Stimulated activated naive CD4-positive, alpha-beta T cell treated with Interleukin-2 at 50 U/mL for 16 hours (primary cell): ENCODE measurements around the gene GPR35.
"Not testable (repeated sequence)": the region's sequence is repeated elsewhere in the genome, so short reads cannot be mapped to it uniquely, and the experiment has no call there.

Source experiments
- DNase-seq: peaks from one replicate; lab custom pipeline; 2025; lab: John Stamatoyannopoulos, UW

GPR35 gene

DNA sequence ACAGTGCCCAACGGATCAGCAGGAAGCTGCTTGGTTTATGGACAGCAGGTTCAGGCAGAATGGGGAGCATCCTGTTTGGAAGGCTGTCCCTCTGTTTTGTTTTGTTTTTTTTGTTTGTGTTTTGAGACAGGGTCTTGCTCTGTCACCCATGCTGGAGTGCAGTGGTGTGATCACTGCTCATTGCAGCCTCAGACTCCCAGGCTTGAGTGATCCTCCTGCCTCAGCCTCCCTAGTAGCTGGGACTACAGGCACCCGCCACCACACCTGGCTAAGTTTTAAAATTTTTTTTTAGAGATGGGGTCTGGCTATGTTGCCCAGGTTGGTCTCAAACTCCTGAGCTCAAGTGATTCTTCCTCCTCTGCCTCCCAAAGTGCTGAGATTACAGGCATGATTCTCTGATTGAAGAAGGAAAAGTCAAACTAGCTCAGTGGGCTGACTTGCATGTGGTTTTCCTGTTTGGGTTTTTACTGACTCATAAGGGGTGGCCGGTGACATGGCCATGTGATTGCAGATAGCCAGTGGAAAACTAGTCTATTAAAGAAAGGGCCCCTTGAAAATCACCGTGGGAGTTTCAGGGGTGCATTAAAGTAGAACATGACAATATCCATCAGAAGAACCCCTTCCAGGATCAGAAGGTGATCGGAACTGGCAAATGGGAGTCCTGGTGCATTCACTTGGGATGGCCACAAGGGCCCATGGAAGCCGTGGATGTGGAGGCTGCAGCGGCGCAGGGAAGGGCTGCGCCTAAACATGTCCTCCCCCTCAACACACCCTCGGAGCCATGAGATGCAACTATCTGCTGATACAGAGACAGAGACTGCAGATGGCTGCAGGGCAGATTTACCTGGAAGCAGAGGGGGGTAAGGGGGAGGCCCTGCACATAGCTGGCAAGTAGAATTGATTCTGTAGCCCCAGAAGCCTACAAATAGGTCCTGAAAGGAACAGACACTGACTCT lies 30.9 kb downstream of the GPR35 start:
- DNase-seq, result no peak

DNA sequence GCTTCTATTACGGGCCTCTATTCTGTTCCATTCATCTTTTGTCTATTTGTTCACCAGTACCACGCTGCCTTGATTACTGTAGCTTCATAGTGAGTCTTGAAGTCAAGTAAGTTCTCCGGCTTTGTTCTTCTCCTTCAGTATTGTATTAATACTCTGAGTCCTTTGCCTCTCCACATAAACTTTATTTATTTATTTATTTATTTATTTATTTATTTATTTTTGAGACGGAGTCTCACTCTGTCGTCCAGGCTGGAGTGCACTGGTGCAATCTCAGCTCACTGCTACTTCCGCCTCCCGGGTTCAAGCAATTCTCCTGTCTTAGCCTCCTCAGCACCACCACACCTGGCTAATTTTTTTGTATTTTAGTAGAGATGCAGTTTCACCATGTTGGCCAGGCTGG lies 34.6 kb downstream of the GPR35 start:
- not testable (repeated sequence) for DNase-seq

GRCh38 chr2:240662681-240663080 lies 37.4 kb downstream of the GPR35 start:
- DNase-seq, result no peak

DNA sequence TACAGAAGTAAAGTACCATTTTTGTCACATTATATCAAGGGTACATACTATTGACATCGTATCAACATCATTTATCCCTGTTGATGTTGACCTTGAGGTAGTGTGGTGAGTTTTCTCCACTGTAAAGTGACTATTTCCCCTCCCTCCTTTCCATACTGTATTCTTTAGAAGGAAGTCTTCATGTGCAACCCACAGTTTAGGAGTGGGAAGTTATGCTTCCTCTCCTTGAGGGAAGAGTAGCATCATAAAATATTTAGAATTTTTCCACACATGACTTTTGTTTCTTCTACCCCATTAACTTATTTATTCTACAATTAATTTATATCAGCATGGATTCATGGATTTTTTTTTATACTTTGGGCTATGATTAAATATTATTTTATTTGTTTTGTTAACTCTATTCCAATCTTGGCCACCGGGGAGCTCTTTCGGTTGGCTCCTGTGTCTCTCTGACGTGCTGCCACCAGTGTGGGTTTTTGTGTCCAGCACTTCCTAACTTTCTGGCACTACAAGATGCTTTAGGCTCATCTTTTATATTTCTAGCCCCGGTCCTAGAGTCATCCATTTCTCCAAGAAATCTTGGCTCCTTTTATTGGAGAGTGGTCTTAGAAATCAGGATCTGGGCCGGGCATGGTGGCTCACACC lies 38.4 kb downstream of the GPR35 start:
- no peak for DNase-seq

GRCh38 chr2:240664622-240665021 lies 39.3 kb downstream of the GPR35 start:
- no peak for DNase-seq

DNA sequence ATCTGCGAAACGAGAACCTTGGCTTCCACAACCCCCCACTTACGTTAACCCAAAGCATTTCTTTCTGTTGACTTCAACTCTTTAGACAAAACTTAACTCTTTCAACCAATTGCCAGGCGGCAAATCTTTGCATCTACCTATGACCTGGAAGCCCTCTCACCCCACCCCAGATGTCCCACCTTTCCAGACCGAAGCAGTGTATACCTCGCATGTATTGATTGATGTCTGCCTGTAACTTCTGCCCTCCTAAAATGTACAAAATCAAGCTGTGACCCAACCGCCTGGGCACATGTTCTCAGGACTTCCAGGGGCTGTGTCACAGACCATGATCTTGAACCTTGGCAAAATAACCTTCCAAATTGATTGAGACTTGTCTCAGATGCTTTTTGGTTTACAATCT lies 45.1 kb downstream of the GPR35 start:
- DNase-seq, result no peak

DNA sequence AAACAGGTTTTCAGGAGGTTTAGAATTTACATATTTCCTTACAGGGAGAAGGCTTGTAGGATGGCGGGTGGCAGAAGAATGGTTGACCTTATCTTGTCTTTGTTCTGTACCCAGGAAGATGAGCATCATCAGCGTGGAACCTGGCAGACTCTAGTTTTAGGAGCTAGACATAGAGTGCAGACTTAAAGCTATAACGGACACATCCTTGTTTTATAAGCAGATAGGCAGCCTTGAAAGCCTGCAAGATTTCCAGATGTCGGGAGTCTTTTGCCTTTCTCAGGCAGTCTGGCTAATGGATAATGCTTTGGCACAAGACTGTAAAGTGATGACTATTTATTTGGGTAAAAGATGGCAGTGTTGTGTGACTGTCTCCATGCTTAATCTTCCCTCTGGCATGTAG lies 45.7 kb downstream of the GPR35 start:
- DNase-seq, result no peak

DNA sequence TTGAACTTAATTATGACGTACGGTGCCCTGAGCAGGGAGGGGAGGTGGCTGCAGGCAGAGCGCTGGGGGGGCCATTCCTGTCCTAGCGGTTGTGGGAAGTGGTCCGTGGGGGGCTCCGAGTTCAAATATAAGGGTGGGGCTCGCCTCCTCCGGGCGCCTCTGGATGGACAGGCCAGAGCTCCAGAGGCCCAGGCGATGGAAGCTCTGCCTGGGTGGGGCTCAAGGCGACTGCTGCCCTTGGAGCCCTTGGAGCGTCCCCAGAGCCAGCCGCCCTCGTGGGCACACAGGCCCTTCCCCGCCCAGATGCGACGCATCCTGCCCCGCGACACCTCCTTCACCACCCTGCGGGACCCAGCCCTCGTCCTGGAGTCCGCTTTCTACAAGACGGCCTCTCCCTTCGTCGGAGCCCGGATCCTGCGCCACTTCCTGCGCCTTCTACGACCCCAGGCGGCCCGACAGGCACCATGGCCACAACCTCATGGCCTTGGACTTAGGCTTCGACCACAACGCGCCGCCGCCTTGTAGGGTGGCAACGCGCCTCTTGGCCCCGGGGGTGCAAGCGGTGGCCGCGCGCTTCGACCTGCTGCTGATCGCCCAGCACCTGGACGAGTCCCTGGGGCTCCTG lies 46.9 kb downstream of the GPR35 start:
- no peak for DNase-seq

DNA sequence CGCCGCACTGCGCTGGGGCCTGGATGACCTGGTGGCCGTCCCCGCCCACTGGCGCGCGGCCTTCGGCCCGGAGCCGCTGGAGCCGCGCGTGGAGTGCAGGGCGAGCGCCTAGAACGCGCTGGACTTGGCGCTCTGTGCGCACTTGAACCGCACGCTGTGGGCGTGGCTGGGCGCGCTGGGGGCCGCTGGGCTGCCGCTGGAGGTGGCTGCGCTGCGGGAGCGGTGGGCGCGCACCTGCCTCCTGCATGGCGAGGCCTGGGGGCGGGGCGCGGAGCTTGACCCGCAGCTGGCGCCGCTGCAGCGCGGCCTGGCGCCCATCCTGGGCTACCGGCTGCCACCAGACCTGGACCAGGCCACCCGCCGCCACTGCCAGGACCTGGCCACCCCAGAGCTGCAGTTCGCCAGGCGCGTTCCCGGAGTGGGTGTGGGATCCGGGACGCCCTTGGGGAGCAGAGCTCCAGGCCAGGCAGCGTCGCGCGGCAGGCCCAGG lies 47.5 kb downstream of the GPR35 start:
- no peak for DNase-seq

DNA sequence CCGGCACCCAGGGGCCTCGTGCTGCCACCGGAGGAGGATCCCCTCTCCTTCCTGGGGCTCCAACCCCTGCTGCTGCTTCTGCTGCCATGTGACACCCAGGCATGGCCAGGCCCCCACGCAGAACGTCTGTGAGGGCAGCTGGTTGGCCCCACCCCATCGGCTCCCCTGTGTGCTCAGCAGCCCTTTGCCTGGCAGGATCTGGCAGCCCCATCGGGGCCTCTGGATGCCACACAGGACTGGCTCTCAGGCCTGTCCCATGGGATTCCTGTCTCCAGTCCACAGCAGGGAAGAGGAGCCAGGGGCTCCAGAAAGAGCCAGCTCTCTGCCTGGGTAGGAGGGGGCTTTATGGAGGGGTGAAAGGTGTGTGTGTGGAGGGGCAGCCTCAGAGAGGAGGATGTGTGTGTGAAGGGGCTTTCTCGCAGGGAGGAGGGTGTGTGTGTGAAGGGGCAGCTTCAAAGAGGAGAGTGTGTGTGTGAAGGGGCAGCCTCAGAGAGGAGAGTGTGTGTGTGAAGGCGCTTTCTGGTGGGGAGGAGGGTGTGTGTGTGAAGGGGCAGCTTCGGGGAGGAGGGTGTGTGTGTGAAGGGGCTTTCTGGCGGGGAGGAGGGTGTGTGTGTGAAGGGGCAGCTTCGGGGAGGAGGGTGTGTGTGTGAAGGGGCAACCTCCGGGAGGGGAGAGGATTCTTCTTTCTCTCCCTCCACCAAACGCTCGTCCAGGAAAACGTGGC lies 49.3 kb downstream of the GPR35 start:
- DNase-seq, result not testable (repeated sequence)

DNA sequence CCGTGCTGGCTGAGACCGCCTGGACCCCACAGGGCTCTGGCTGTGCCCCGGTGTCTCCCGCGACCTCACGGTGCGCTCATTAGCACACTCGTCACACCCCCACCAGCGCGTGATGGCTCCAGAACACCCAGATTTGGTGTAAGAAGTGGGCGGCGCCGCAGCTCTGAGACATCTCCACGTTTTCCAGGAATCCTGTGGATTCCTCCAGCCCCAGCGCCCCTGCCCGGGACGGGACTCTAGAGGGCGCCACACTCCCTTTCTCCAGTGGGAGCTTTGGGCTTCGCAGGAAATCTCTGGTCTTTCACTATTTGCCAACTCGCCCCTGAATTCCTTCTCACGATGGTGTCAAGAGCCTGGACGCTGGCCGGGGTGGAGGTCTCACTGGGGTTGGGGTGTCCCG lies 50.1 kb downstream of the GPR35 start:
- DNase-seq, result not testable (repeated sequence)

DNA sequence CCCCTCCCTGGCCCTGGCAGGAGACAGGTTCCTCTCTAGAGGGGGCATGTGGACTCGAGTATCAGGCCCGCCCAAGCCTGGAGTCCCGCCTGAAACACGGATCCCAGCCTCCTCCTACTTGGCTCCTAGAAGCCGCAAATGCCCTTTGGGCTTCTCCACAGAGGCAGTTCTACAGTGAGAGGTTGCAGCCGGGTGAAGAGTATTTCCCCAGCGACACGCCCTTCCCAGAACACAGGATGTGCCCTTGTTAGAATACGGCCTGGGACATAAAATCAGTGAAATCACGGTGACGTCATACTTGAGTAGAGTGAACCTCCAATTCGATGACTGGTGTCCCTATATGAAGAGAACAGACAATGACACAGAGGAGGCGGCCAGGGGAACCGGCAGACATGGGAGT lies 52.8 kb downstream of the GPR35 start:
- not testable (repeated sequence) for DNase-seq

- DNase-seq, result not testable (repeated sequence)
Measured at GRCh38 chr2:240678909-240679308, 53.6 kb downstream of the GPR35 start.

- not testable (repeated sequence) for DNase-seq
Measured at GRCh38 chr2:240680185-240680584, 54.9 kb downstream of the GPR35 start.
